HG03442 (cell line): Measurements from ENCODE around the gene ACSF3.
"Not testable (repeated sequence)": the region's sequence is repeated elsewhere in the genome, so short reads cannot be mapped to it uniquely, and the experiment has no call there.

ENCODE experiments used
- ATAC-seq: cut with Tn5 transposase; IDR thresholded peaks from one replicate; pipeline ENCODE4 v1.9.1; 2021; ENCODE audit warnings: mild to moderate bottlenecking, moderate library complexity; ENCODE audit not compliant: unreplicated experiment

The ACSF3 gene

GRCh38 chr16:89055894-89056555 is 37.6 kb upstream of the ACSF3 start:
- no peak for ATAC-seq

- ATAC-seq = no peak
Observed at GRCh38 chr16:89056592-89056991, 37.1 kb upstream of the ACSF3 start.

- ATAC-seq = no peak
Observed at GRCh38 chr16:89057738-89058137, 35.9 kb upstream of the ACSF3 start.

GRCh38 chr16:89058812-89059211 is 34.8 kb upstream of the ACSF3 start:
- no peak for ATAC-seq

- ATAC-seq = no peak
Observed at GRCh38 chr16:89060207-89060794, 33.4 kb upstream of the ACSF3 start.

GRCh38 chr16:89061086-89061485 is 32.6 kb upstream of the ACSF3 start:
- no peak for ATAC-seq

- ATAC-seq = no peak
Observed at GRCh38 chr16:89061590-89062380, 31.9 kb upstream of the ACSF3 start.

GRCh38 chr16:89062389-89063345 is 31.0 kb upstream of the ACSF3 start:
- no peak for ATAC-seq

GRCh38 chr16:89063768-89064320 is 29.8 kb upstream of the ACSF3 start:
- no peak for ATAC-seq

- no peak for ATAC-seq
Observed at GRCh38 chr16:89064606-89065457, 28.8 kb upstream of the ACSF3 start.

- no peak for ATAC-seq
Observed at GRCh38 chr16:89065458-89065822, 28.2 kb upstream of the ACSF3 start.

- no peak for ATAC-seq
Observed at GRCh38 chr16:89066721-89067120, 26.9 kb upstream of the ACSF3 start.

GRCh38 chr16:89067677-89068443 is 25.8 kb upstream of the ACSF3 start:
- ATAC-seq = no peak

GRCh38 chr16:89068814-89069616 is 24.6 kb upstream of the ACSF3 start:
- ATAC-seq = not testable (repeated sequence)

- ATAC-seq = no peak
Observed at GRCh38 chr16:89069920-89070319, 23.7 kb upstream of the ACSF3 start.

- ATAC-seq = no peak
Observed at GRCh38 chr16:89070590-89070989, 23.1 kb upstream of the ACSF3 start.

GRCh38 chr16:89071686-89072547 is 21.7 kb upstream of the ACSF3 start:
- no peak for ATAC-seq
